Islet precursor cell (in vitro differentiated cells): ENCODE results near the gene MCC.
A peak's percentile ranks its signal among the peaks of the same experiment; 100 is the strongest.

ENCODE experiments used
- DNase-seq: peaks from one replicate; pipeline ENCODE4 v3.0.0-alpha.2; 2018

The MCC gene

GRCh38 chr5:113358696-113359095 is 129.6 kb downstream of the MCC start:
- DNase-seq, result no peak

DNA sequence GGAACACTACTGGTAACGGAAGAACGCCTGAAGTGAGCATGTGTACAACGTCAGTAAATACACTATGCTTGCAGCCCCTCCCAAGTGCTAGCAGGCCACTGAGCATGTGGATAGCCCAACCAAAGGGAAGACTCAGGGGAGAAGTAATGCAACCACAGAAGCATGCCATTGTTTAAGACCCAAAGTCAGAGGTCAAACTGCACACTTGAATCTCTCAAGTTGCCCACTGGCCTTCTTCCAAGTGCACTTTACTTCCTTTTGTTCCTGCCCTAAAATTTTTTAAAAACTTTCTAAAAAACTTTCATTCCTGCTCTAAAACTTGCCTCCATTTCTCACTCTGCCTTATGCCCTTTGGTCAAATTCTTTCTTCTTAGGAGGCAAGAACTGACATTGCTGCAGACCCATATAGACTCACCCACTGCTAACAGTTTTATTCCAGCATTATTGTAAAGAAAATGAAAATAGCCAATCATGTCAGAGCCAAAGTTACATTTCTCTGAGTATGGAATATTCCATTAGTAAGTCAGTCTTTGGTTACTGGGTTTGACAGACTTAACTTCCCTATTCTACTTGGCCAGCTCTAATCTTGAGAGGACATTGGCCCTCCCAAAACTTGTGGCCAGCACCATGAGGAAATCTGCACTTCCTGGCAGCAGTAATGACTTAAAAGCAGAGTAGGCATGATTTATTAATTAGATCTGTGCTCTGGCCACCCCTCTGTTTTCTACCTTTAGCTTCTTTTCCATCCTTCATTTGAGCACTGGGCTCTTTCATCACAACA is 130.4 kb downstream of the MCC start:
- DNase-seq, result no peak

- DNase-seq, result no peak
Observed at GRCh38 chr5:113356487-113356886, 131.8 kb downstream of the MCC start.

DNA sequence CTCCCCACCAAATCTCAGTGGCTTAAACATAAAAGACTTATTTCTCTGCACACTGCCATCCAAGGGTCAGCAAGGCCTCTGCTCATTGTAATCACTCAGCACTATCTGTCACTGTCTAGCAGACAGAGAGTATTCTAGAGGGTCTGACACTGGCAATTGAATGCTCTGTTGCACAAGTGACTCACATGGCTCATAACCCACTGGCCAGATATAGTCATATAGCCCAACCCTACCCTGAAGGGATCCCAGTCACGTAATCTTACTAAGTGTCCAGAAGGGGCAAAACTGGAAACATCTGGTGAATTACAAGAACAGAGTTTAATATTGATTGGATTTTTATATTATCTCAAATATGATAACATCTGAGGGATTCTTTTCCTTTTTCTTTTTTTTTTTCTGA is 134.2 kb downstream of the MCC start:
- no peak for DNase-seq

DNA sequence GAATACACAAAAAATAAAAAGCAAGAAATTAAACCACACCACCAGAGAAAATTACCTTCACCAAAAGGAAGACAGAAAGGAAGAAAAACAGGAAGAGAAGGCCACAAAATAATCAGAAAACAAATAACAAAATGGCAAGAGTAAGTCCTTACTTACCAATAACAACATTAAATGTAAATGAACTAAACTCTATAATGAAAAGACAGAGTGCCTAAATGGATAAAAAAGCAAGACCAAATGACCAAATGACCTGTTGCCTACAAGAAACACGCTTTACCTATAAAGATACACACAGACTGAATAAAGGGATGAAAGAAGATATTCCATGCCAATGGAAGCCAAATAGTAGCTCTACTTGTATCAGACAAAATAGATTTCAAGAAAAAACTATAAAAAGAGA is 140.7 kb downstream of the MCC start:
- DNase-seq, result no peak

- no peak for DNase-seq
Observed at GRCh38 chr5:113344973-113345940, 143.0 kb downstream of the MCC start.

GRCh38 chr5:113343343-113343742 is 144.9 kb downstream of the MCC start:
- DNase-seq, result peak; percentile 77

- no peak for DNase-seq
Observed at GRCh38 chr5:113340537-113340936, 147.7 kb downstream of the MCC start.

DNA sequence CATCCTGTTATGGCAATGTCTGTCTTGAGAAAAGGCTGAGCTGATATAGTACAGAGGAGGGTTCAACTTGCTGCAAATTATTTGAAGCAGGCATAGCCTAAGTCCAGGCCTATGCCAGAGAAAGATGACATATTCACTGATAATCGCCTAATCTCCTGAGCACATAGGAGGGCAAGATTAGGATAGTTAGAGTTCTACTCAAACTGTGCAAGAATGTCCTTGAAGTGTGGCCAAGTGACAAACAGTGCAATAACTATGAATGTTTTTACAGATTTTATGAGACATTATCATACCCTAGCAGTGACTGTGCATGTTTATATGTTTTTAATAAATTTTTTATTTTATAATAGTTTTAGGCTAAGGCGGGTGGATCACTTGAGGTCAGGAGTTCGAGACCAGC is 149.6 kb downstream of the MCC start:
- DNase-seq, result no peak

DNA sequence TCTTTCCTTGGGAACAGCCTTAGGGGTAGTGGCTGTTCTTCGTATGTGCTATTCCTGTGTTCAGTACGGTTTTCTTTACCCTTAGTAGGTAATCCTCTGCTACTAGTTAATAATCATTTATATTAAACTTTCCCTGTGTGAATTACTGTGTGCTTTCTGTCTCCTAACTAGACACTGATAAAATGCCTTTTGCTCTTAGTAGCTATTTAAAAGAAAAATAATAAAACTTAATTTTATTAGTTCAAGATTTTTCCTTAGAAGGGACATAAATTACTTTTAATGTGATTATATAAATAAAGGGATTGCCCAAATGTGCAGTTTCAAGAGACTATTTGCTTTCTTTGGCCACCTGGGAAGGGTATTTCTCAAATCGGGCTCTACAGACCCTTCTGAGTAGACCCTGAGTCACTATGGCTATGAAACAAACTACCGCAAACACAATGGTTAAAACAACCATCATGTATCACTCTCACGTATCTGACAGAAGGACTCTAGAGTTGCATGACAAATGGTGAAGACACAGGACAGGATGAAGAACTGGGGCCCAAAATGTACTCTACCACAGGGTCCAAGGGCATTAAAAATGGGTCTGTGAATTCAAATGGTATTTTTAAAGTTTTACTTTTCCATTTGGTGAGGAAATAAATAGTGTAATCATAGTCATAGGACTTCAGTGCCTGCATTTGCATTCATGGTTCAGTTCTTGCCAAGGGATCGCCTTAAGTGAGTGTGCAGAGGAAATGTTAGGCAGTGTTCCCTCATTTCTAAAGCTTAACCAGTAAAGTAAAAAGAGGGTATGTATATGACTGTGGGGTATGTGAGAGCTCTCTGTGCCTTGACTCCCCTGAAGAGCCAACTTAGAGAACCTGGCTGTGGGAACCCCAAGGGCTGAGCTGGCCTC is 150.5 kb downstream of the MCC start:
- no peak for DNase-seq

- peak; percentile 88 for DNase-seq
Observed at GRCh38 chr5:113336975-113337374, 151.3 kb downstream of the MCC start.

DNA sequence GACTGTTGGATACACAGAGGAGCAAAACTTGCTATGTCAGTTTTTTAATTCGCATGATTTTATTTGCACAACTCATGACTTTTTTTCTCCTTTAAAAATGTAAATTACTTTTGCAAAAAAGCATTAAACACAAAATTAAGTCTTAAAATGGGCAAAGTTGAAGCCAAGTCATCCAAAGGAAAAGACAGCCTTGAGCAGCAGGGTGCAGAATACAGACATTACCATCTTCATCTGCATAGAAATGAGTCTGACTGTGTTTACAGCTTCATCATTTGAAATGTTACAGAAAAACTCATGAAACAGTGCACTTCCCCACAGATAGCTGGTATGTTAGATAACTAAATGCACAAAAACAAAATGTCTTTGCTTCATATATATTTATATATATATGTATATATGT is 154.8 kb downstream of the MCC start:
- no peak for DNase-seq

GRCh38 chr5:113331209-113331551 is 157.1 kb downstream of the MCC start:
- no peak for DNase-seq

DNA sequence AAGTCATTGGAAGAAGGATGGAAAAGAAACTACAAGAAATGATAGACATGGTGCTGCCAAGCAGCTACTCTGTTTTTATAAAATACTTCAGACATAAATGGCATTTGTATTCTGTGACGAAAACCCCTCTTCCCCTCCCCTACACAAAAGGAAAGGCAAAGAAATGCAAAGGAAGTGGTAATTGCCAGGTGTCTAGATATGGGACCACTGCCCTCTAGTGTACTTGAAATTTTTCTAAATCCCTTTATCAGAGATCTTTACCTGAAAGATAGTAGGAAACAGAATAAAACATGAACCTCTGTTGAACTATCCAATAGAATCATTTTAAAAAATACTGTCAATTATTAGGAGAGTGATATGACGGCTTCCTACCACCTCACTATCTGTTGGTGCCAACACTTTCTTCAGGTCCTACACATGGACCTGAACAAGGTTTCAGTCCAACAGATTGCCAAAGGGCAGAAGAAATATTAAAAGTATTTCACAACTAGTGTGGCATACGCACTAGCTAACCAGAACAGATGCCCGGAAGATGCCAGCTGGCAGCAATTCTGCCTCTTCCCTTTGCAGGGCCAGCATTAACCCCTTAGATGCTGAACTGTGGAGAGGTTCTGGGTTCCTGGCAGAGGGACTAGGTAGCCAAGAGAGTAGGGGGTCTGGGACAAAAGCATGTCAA is 157.6 kb downstream of the MCC start:
- no peak for DNase-seq

DNA sequence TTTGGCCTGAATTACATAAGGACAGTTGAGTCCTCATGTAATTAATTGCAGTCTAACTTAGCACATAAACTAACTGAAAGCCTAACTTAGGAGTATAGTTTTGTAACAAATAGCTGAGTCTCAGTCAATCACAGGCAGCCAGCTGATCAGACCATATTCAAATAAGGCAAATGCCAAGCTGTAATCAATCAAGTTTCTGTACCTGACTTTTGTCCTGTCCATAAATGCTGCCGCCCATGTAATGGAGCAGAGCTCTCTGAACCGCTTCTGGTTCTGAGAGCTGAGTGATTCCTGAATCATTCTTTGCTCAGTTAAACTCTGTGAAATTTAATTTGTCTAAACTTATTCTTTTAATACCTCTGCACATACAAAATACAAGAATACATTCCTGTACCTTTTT is 158.3 kb downstream of the MCC start:
- no peak for DNase-seq

GRCh38 chr5:113325054-113325453 is 163.2 kb downstream of the MCC start:
- no peak for DNase-seq

- DNase-seq, result no peak
Observed at GRCh38 chr5:113321276-113321675, 167.0 kb downstream of the MCC start.

DNA sequence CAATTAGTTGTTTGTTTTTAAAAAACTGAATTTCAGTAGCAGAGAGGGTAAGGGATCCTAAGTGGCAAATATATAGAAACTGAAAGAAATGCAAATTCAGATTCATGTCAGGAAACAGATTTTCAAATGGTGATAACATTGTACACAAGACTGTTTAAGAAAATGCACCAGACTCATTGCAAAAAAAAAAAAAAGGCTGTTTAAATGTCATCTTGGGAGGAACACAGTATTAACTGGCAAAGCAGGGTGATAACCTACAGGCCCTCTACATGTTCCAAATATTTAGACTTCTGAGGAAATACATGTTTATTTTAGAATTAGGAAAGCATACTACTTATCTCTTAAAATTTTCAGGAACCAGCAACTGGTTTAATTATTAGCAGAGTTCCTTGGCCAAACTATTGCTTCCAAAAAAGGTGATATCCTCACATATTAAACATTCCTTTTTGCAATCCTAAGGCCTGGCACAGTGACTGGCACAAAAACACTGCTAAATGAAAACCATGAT is 167.9 kb downstream of the MCC start:
- DNase-seq, result no peak

- DNase-seq, result no peak
Observed at GRCh38 chr5:113319256-113320053, 168.8 kb downstream of the MCC start.

DNA sequence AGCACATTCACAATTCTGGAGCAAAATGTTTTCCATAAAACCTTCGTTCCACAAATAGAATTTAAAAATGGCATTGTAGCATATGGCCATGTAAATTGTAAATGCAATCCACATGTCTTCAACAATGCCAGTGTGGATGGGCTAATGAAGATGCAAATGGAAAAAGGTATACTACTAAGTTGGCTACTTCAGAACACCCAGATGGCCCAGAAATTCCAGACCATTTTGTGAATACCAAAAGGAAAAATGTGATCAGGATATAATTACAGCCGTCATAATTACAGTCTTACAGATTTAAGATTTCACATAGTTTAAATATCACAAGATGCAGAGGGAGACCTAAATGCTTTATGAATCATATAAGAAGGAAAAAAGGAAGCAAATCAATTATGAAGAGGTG is 170.6 kb downstream of the MCC start:
- DNase-seq, result no peak

- DNase-seq, result no peak
Observed at GRCh38 chr5:113311301-113311700, 177.0 kb downstream of the MCC start.
